GM12878 (cell line): ENCODE measurements around the gene CDHR2. TPM values are rescaled to one million over a fixed set of nuclear protein-coding genes. Genes with fewer than 3 reads are reported as not detected.

Source experiments
- ATAC-seq: fragments of 200-7000 bp; cut with Tn5 transposase; 3 replicates; pipeline ENCODE4 v1.9.1; 2020; ENCODE audit warnings: mild to moderate bottlenecking, moderate library complexity
- BruUV-seq: library from RNA; stranded (reverse); fragments of 400-500 nt; replicated peaks from 2 replicates; lab custom pipeline; 2021; lab: Mats Ljungman, UMichigan
- CTCF ChIA-PET: fragments of 300-600 bp; sonication (Branson Sonifier 250); formaldehyde crosslinking; extraction: SDS; loops from one replicate; lab custom pipeline; 2021; ENCODE audit warnings: inconsistent platforms; lab: Yijun Ruan, JAX
- POLR2A ChIA-PET: fragments of 350-600 bp; formaldehyde crosslinking; extraction: SDS; loops from one replicate; lab custom pipeline; 2021; ENCODE audit warnings: inconsistent platforms; lab: Charles Lee
- RAD21 ChIA-PET: fragments of 300-600 bp; sonication (Branson Sonifier 250); formaldehyde crosslinking; loops from one replicate; lab custom pipeline; 2023; ENCODE audit warnings: antibody characterized with exemption; ENCODE audit not compliant: unreplicated experiment; lab: Charles Lee
- SMC1A ChIA-PET: fragments of 300-600 bp; sonication (Branson Sonifier 250); formaldehyde crosslinking; loops from one replicate; lab custom pipeline; 2023; ENCODE audit not compliant: unreplicated experiment, uncharacterized antibody; lab: Charles Lee
- DNase-seq: peaks from one replicate; pipeline ENCODE4 v3.0.0-alpha.2; 2011; ENCODE audit warnings: low read depth, low spot score
- FAIRE-seq: peaks from 3 replicates; lab custom pipeline; 2011; peaks lifted over from hg19 to GRCh38; lab: Jason Lieb, UNC
- H2AFZ ChIP-seq: 2 replicates; pipeline ENCODE4 v1.6.0; 2011; ENCODE audit warnings: low read depth, low read length, control low read depth; ENCODE audit not compliant: control insufficient read depth
- H3K27ac ChIP-seq: 2 replicates; pipeline ENCODE4 v1.5.1; 2011; ENCODE audit warnings: control low read depth; ENCODE audit not compliant: control insufficient read depth, insufficient read depth
- H3K27me3 ChIP-seq, 2 experiments: replicated peaks in 1 of 2; 2 replicates each; pipeline versions ENCODE4 v1.6.0 to v1.6.1; 2011; ENCODE audit warnings: low read length in 1 of 2; ENCODE audit not compliant: control insufficient read depth in 2 of 2, insufficient read depth in 2 of 2
- H3K36me3 ChIP-seq, 2 experiments: 2 replicates each; pipeline ENCODE4 v1.5.1; 2011; ENCODE audit warnings: low read length in 1 of 2; ENCODE audit not compliant: control insufficient read depth in 2 of 2, insufficient read depth in 2 of 2
- H3K4me1 ChIP-seq: 2 replicates; pipeline ENCODE4 v1.6.1; 2011; ENCODE audit warnings: mild to moderate bottlenecking, low read length, moderate library complexity, mixed read lengths; ENCODE audit not compliant: control insufficient read depth, insufficient read depth
- H3K4me2 ChIP-seq: 2 replicates; pipeline ENCODE4 v1.6.0; 2011; ENCODE audit warnings: control low read depth; ENCODE audit not compliant: control insufficient read depth, insufficient read depth
- H3K4me3 ChIP-seq: fragments of 200-600 bp; sonication (generic); 2 replicates; pipeline ENCODE4 v1.5.1; 2016
- H3K79me2 ChIP-seq: 2 replicates; pipeline ENCODE4 v1.6.0; 2011; ENCODE audit warnings: low read length; ENCODE audit not compliant: control insufficient read depth, insufficient read depth
- H3K9ac ChIP-seq: 2 replicates; pipeline ENCODE4 v1.8.0; 2011; ENCODE audit warnings: low read length, control low read depth, mixed read lengths; ENCODE audit not compliant: control insufficient read depth, insufficient read depth
- H3K9me3 ChIP-seq: replicated peaks from 3 replicates; pipeline ENCODE4 v1.5.1; 2011; ENCODE audit warnings: mild to moderate bottlenecking, low read length; ENCODE audit not compliant: control insufficient read depth, insufficient read depth
- H4K20me1 ChIP-seq: 2 replicates; pipeline ENCODE4 v1.6.0; 2011; ENCODE audit not compliant: control insufficient read depth, insufficient read depth
- BRCA1 ChIP-seq: IDR thresholded peaks from 2 replicates; pipeline ENCODE4 v1.6.1; 2011; ENCODE audit warnings: low read depth, low read length, improper control_type of control experiment
- POLR2AphosphoS5 ChIP-seq: IDR thresholded peaks from 2 replicates; pipeline ENCODE4 v1.6.1; 2011; ENCODE audit warnings: mild to moderate bottlenecking, low read length, inconsistent platforms
- WGBS: methylation state at CpG from one replicate; pipeline ENCODE4 v1.1.6; 2016; ENCODE audit warnings: low lambda C conversion rate; ENCODE audit not compliant: insufficient replicate concordance, insufficient coverage; ENCODE audit errors: missing lambda C conversion rate; 5-methylcytosine and 5-hydroxymethylcytosine counted together
- in situ Hi-C: fragments of 300-500 bp; cut with MboI; formaldehyde crosslinking; loops from 9 replicates; pipeline ENCODE4 v1.14.3; 2018; ENCODE audit warnings: mixed read lengths
- intact Hi-C: fragments of 100-400 bp; cut with micrococcal nuclease; formaldehyde crosslinking; loops from one replicate; pipeline ENCODE4 v1.14.2; 2022; ENCODE audit not compliant: unreplicated experiment
- polyA plus RNA-seq, 11 experiments: library from polyadenylated mRNA; depleted of rRNA in 4 of 11; unstranded in 6 of 11; stranded (reverse) in 5 of 11; fragments of >200 nt; fragmentation: Nextera tagmentation in 4 of 11; fragmentation: Illumina TruSeq in 1 of 11; extraction: Ambion mirVana in 4 of 11; extraction: Trizol in 1 of 11; gene quantifications; 1 replicate in 1 of 11; 2 replicates in 10 of 11; pipeline versions ENCODE4 v1.2.1 to v1.2.3, GENCODE V29; 2011 to 2016; ENCODE audit warnings: inconsistent platforms in 2 of 11, missing spikeins in 2 of 11, low read depth in 1 of 11
- total RNA-seq, 4 experiments: library from RNA; depleted of rRNA in 3 of 4; stranded (reverse); fragments of >200 nt in 3 of 4; fragmentation: Illumina TruSeq in 1 of 4; extraction: Trizol in 1 of 4; gene quantifications; 2 replicates each; pipeline versions ENCODE4 v1.2.1 to v1.2.3, GENCODE V29; 2013 to 2021
- TF ChIP-seq, protein P1 (sequence below): IDR thresholded peaks from 2 replicates; pipeline ENCODE4 v1.6.1; 2012; ENCODE audit warnings: mild to moderate bottlenecking, low read depth, low read length

The CDHR2 gene
- total and polyA plus RNA-seq, 10 of the 15 experiments (the other 5 are each of a cell fraction or from before 2014, with no cell fraction given): 0.03 to 0.46 (median 0.06) TPM; not detected in 5

- RAD21 ChIA-PET: interaction anchor here (1.8 kb wide), 2 partner anchors 32 to 72 kb away, joined by 4 to 5 read pairs; partner anchors contain the start of gene TSPAN17
- Histone ChIP-seq H2AFZ (no peak overlapping the region), H3K27me3 (no peaks in the 10 kb centered on the region), H3K4me2 (no peak overlapping the region), H3K27ac (no peak overlapping the region), H4K20me1 (no peaks in the 10 kb centered on the region), H3K9me3 (no peaks in the 10 kb centered on the region), H3K36me3 (no peaks in the 10 kb centered on the region), H3K79me2 (no peaks in the 10 kb centered on the region), H3K4me3 (no peak overlapping the region), H3K4me1 (no peaks in the 10 kb centered on the region), H3K9ac (no peak overlapping the region)
- POLR2A ChIA-PET: no interaction called here
- TF ChIP-seq POLR2AphosphoS5: no peak
- no peak for TF ChIP-seq BRCA1
- TF ChIP-seq, protein P1, sequence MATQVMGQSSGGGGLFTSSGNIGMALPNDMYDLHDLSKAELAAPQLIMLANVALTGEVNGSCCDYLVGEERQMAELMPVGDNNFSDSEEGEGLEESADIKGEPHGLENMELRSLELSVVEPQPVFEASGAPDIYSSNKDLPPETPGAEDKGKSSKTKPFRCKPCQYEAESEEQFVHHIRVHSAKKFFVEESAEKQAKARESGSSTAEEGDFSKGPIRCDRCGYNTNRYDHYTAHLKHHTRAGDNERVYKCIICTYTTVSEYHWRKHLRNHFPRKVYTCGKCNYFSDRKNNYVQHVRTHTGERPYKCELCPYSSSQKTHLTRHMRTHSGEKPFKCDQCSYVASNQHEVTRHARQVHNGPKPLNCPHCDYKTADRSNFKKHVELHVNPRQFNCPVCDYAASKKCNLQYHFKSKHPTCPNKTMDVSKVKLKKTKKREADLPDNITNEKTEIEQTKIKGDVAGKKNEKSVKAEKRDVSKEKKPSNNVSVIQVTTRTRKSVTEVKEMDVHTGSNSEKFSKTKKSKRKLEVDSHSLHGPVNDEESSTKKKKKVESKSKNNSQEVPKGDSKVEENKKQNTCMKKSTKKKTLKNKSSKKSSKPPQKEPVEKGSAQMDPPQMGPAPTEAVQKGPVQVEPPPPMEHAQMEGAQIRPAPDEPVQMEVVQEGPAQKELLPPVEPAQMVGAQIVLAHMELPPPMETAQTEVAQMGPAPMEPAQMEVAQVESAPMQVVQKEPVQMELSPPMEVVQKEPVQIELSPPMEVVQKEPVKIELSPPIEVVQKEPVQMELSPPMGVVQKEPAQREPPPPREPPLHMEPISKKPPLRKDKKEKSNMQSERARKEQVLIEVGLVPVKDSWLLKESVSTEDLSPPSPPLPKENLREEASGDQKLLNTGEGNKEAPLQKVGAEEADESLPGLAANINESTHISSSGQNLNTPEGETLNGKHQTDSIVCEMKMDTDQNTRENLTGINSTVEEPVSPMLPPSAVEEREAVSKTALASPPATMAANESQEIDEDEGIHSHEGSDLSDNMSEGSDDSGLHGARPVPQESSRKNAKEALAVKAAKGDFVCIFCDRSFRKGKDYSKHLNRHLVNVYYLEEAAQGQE: no peak
- intact Hi-C loops: no loop called here
- FAIRE-seq (no peak), DNase-seq (no peak), ATAC-seq (no peak)
- BruUV-seq: no TSS peak
- WGBS: 42% methylated on average over 14 of the region's 14 CpGs
- CTCF ChIA-PET: interaction anchor here (0.7 to 4.1 kb wide), 7 partner anchors 12 to 536 kb away, joined by 3 to 27 read pairs (median 3); partner anchors contain the start of gene TSPAN17
- SMC1A ChIA-PET: no interaction called here
- in situ Hi-C loops: loop anchor here (25.0 kb wide), 1 partner anchor 838 kb away; no protein-coding TSS in a partner anchor
Measured at GRCh38 chr5:176575066-176575465, 25.9 kb downstream of the CDHR2 start.
